ENCODE measurements around the gene KBTBD2.

- TF ChIP-seq CTCF (IDR thresholded peaks at IDR 0.05) (no peak), EP300 (IDR thresholded peaks at IDR 0.05) (no peak)
These were observed 45.1 kb upstream of the KBTBD2 start for GRCh38 chr7:32936689-32937088.

All from sigmoid colon (tissue), 4 donors.